Central memory CD4-positive, alpha-beta T cell (primary cell): ENCODE measurements around the gene SVIP.
A peak's percentile ranks its signal among the peaks of the same experiment; 100 is the strongest.

ENCODE experiments used
- DNase-seq: peaks from one replicate; pipeline ENCODE4 v3.0.0; 2022
- total RNA-seq, 3 experiments: gene quantifications; one replicate each; lab custom pipeline; 2026; lab: John Stamatoyannopoulos, UW

Gene SVIP
- total RNA-seq = 41.5 to 101 (median 43.2) reads per million in 3 experiments

GRCh38 chr11:22829231-22830081 is at the start of gene SVIP:
TSS of gene SVIP (minus strand) at chr11:22829801. CDS start at chr11:22829748, 53 bp downstream.
- peak; percentile 86 for DNase-seq

GRCh38 chr11:22878604-22879003 is 49.0 kb upstream of the SVIP start:
- DNase-seq = no peak

GRCh38 chr11:22878039-22878438 is 48.4 kb upstream of the SVIP start:
- DNase-seq = no peak

GRCh38 chr11:22875869-22876473 is 46.4 kb upstream of the SVIP start:
- peak; percentile 44 for DNase-seq

- DNase-seq = no peak
Measured at GRCh38 chr11:22869325-22869724, 39.7 kb upstream of the SVIP start.

- DNase-seq = no peak
Measured at GRCh38 chr11:22860241-22860640, 30.6 kb upstream of the SVIP start, which contains the start of gene CCDC179. TSS of gene CCDC179 (minus strand) at chr11:22860474. CDS start at chr11:22860421, 53 bp downstream.

GRCh38 chr11:22859756-22860155 is 30.2 kb upstream of the SVIP start:
- no peak for DNase-seq

GRCh38 chr11:22851477-22851876 is 21.9 kb upstream of the SVIP start:
- no peak for DNase-seq

GRCh38 chr11:22846726-22847125 is 17.1 kb upstream of the SVIP start:
- DNase-seq = no peak

- DNase-seq = no peak
Measured at GRCh38 chr11:22832315-22833015, 2.9 kb upstream of the SVIP start.

GRCh38 chr11:22830082-22830414 is 447 bp upstream of the SVIP start:
- DNase-seq = no peak

- DNase-seq = no peak
Measured at GRCh38 chr11:22828373-22828772, 1.2 kb downstream of the SVIP start.

- no peak for DNase-seq
Measured at GRCh38 chr11:22822203-22822602, 7.4 kb downstream of the SVIP start.

GRCh38 chr11:22809893-22810292 is 19.7 kb downstream of the SVIP start:
- DNase-seq = no peak

GRCh38 chr11:22808571-22809197 is 20.9 kb downstream of the SVIP start:
- DNase-seq = no peak

GRCh38 chr11:22807855-22808570 is 21.6 kb downstream of the SVIP start:
- no peak for DNase-seq

GRCh38 chr11:22807391-22807790 is 22.2 kb downstream of the SVIP start:
- no peak for DNase-seq

GRCh38 chr11:22802861-22803260 is 26.7 kb downstream of the SVIP start:
- no peak for DNase-seq

- no peak for DNase-seq
Measured at GRCh38 chr11:22800482-22800881, 29.1 kb downstream of the SVIP start.

- DNase-seq = no peak
Measured at GRCh38 chr11:22798901-22799300, 30.7 kb downstream of the SVIP start.

- no peak for DNase-seq
Measured at GRCh38 chr11:22797047-22797446, 32.6 kb downstream of the SVIP start.

- no peak for DNase-seq
Measured at GRCh38 chr11:22795914-22796313, 33.7 kb downstream of the SVIP start.
